Testis (tissue), 3 donors: ENCODE measurements around the gene PCBD2. TPM values are rescaled to one million over a fixed set of nuclear protein-coding genes. Genes with fewer than 3 reads are reported as not detected.

Experiments
- DNase-seq: peaks from one replicate; pipeline ENCODE4 v3.0.0-alpha.2; 2019
- H3K27ac ChIP-seq, 2 donors: fragments of 200-600 bp; sonication (generic); one replicate each; pipeline ENCODE4 v1.5.1; 2019
- H3K27me3 ChIP-seq: fragments of 200-600 bp; sonication (generic); one replicate; pipeline ENCODE4 v1.5.1; 2019
- H3K36me3 ChIP-seq: fragments of 200-600 bp; sonication (generic); one replicate; pipeline ENCODE4 v1.5.1; 2017; ENCODE audit warnings: low read depth; ENCODE audit errors: missing control alignments
- H3K4me1 ChIP-seq: fragments of 200-600 bp; sonication (generic); one replicate; pipeline ENCODE4 v1.5.1; 2019
- H3K4me3 ChIP-seq, 2 donors: fragments of 200-600 bp; sonication (generic); one replicate each; pipeline ENCODE4 v1.5.1; 2017 to 2019
- H3K9me3 ChIP-seq: fragments of 200-600 bp; sonication (generic); one replicate; pipeline ENCODE4 v1.5.1; 2017
- CTCF ChIP-seq, 3 experiments: fragments of 450-650 bp in 2 of 3; fragments of 200-600 bp in 1 of 3; sonication (generic) in 1 of 3; IDR thresholded peaks; one replicate each; pipeline ENCODE4 v1.5.1; 2016 to 2019; ENCODE audit warnings: antibody characterized with exemption in 3 of 3, mild to moderate bottlenecking in 2 of 3, moderate library complexity in 1 of 3
- POLR2A ChIP-seq: fragments of 450-650 bp; IDR thresholded peaks from one replicate; pipeline ENCODE4 v1.6.1; 2017; ENCODE audit warnings: antibody characterized with exemption, mild to moderate bottlenecking, moderate library complexity
- WGBS, 2 donors: methylation state at CpG; one replicate each; pipeline ENCODE4 v1.1.5; 2018; 5-methylcytosine and 5-hydroxymethylcytosine counted together
- intact Hi-C: fragments of 100-400 bp; cut with DNase I; formaldehyde crosslinking; loops from one replicate; pipeline ENCODE4 v1.15.1; 2023; ENCODE audit warnings: low total_unique reads
- polyA plus RNA-seq: library from polyadenylated mRNA; stranded (reverse); fragments of 350-450 nt; fragmentation: Illumina TruSeq; extraction: RNeasy Lipid Tissue Mini Kit (QIAGEN cat#74804); gene quantifications from one replicate; pipeline ENCODE4 v1.2.3, GENCODE V29; 2014; ENCODE audit warnings: low read depth, low replicate concordance; ENCODE audit not compliant: insufficient read depth
- total RNA-seq, 2 donors: library from RNA; depleted of rRNA; stranded (reverse); fragments of >200 nt; gene quantifications; one replicate each; pipeline ENCODE4 v1.2.3, GENCODE V29; 2016

PCBD2 gene
- total and polyA plus RNA-seq, 3 donors from 2014 or later: 5.9 to 17.6 (median 13.4) TPM

GRCh38 chr5:134957920-134958608 lies 53.1 kb downstream of the PCBD2 start:
- no peak for TF ChIP-seq CTCF (IDR thresholded peaks at IDR 0.05)
- no peak for TF ChIP-seq POLR2A
- Histone ChIP-seq H3K9me3 (no peaks in the 10 kb centered on the region), H3K4me3 (no peak overlapping the region), H3K27ac (no peak overlapping the region), H3K27me3 (no peaks in the 10 kb centered on the region), H3K4me1 (no peaks in the 10 kb centered on the region), H3K36me3 (no peaks in the 10 kb centered on the region)
- 84 to 92% methylated on average over 4 of the region's 4 CpGs for WGBS, 2 donors
- intact Hi-C loops: no loop called here
- no peak for DNase-seq

- Histone ChIP-seq H3K4me3 (no peak overlapping the region), H3K9me3 (no peaks in the 10 kb centered on the region), H3K27me3 (no peaks in the 10 kb centered on the region), H3K36me3 (no peaks in the 10 kb centered on the region), H3K4me1 (no peaks in the 10 kb centered on the region), H3K27ac (no peak overlapping the region)
- no peak for DNase-seq
- WGBS, 2 donors: 50 to 76% methylated on average over 3 of the region's 3 CpGs
- intact Hi-C loops: no loop called here
- TF ChIP-seq CTCF (IDR thresholded peaks at IDR 0.05) (no peak), POLR2A (no peak)
Observed at GRCh38 chr5:134958755-134959154, 53.8 kb downstream of the PCBD2 start.

- Histone ChIP-seq H3K4me1 (no peaks in the 10 kb centered on the region), H3K27me3 (no peaks in the 10 kb centered on the region), H3K9me3 (no peaks in the 10 kb centered on the region), H3K4me3 (no peak overlapping the region), H3K27ac (no peak overlapping the region), H3K36me3 (no peaks in the 10 kb centered on the region)
- no peak for TF ChIP-seq CTCF (IDR thresholded peaks at IDR 0.05)
- TF ChIP-seq POLR2A: no peak
- DNase-seq: no peak
- intact Hi-C loops: no loop called here
Observed at GRCh38 chr5:134963098-134963497, 58.2 kb downstream of the PCBD2 start.

- 84 to 88% methylated on average over 12 of the region's 12 CpGs for WGBS, 2 donors
- Histone ChIP-seq H3K4me1 (no peaks in the 10 kb centered on the region), H3K36me3 (no peaks in the 10 kb centered on the region), H3K27me3 (no peaks in the 10 kb centered on the region), H3K4me3 (no peak overlapping the region), H3K9me3 (no peaks in the 10 kb centered on the region), H3K27ac (no peak overlapping the region)
- TF ChIP-seq CTCF (IDR thresholded peaks at IDR 0.05) (no peak), POLR2A (no peak)
- intact Hi-C loops: no loop called here
- DNase-seq: no peak
Observed at GRCh38 chr5:134964359-134965270, 59.7 kb downstream of the PCBD2 start.
